K562 (cell line): ENCODE results near the gene PALLD. TPM values are rescaled to one million over a fixed set of nuclear protein-coding genes. Genes with fewer than 3 reads are reported as not detected.

Experiments
- ATAC-seq: fragments of 200-7000 bp; cut with Tn5 transposase; 3 replicates; pipeline ENCODE4 v1.9.1; 2020; ENCODE audit warnings: moderate library complexity
- BruUV-seq: library from RNA; stranded (reverse); fragments of 400-500 nt; replicated peaks from 2 replicates; lab custom pipeline; 2021; lab: Mats Ljungman, UMichigan
- CTCF ChIA-PET: fragments of 300-600 bp; formaldehyde crosslinking; extraction: SDS; loops from one replicate; lab custom pipeline; 2021; ENCODE audit warnings: low intra/inter-chr PET ratio; lab: Yijun Ruan, JAX
- POLR2A ChIA-PET: fragments of 300-600, 350-650 bp; sonication (Branson Sonifier 250); formaldehyde crosslinking; extraction: SDS; loops from one replicate; lab custom pipeline; 2021; ENCODE audit warnings: antibody characterized with exemption, inconsistent platforms; lab: Yijun Ruan, JAX
- DNase-seq, 4 experiments: peaks; one replicate each; pipeline versions ENCODE4 v3.0.0 to v3.0.0-alpha.2; 2011 to 2018; ENCODE audit warnings: low spot score in 3 of 4, mixed read lengths in 3 of 4; ENCODE audit errors: extremely low read depth in 1 of 4
- FAIRE-seq: peaks from 2 replicates; lab custom pipeline; 2011; peaks lifted over from hg19 to GRCh38; lab: Jason Lieb, UNC
- H2AFZ ChIP-seq: 2 replicates; pipeline ENCODE4 v1.6.0; 2011; ENCODE audit warnings: low read depth, low read length, control low read depth, inconsistent platforms
- H3K27ac ChIP-seq: fragments of 200-600 bp; 3 replicates; pipeline ENCODE4 v1.8.0; 2011; ENCODE audit warnings: low read depth, mild to moderate bottlenecking, control low read depth, inconsistent platforms, low read length, moderate library complexity, mixed read lengths; ENCODE audit errors: extremely low read depth
- H3K27me3 ChIP-seq, 2 experiments: fragments of 300-600 bp in 1 of 2; 2 replicates in 1 of 2; 3 replicates in 1 of 2; pipeline versions ENCODE4 v1.6.0 to v1.8.0; 2011; ENCODE audit warnings: inconsistent platforms in 2 of 2, low read length in 2 of 2, mild to moderate bottlenecking in 1 of 2, mixed read lengths in 1 of 2, moderate library complexity in 1 of 2; ENCODE audit not compliant: control insufficient read depth in 2 of 2, insufficient read depth in 2 of 2
- H3K36me3 ChIP-seq: fragments of 300-600 bp; 3 replicates; pipeline ENCODE4 v1.8.0; 2011; ENCODE audit warnings: mild to moderate bottlenecking, low read length, inconsistent platforms; ENCODE audit not compliant: control insufficient read depth, insufficient read depth
- H3K4me1 ChIP-seq, 2 experiments: fragments of 200-600 bp in 1 of 2; replicated peaks in 1 of 2; 2 replicates in 1 of 2; 3 replicates in 1 of 2; pipeline versions ENCODE4 v1.5.1 to v1.8.0; 2011; ENCODE audit warnings: inconsistent platforms in 2 of 2, low read length in 2 of 2, mild to moderate bottlenecking in 1 of 2, mixed read lengths in 1 of 2, moderate library complexity in 1 of 2; ENCODE audit not compliant: control insufficient read depth in 2 of 2, insufficient read depth in 2 of 2
- H3K4me2 ChIP-seq: 2 replicates; pipeline ENCODE4 v1.6.1; 2011; ENCODE audit warnings: low read length, control low read depth, inconsistent platforms, mixed read lengths; ENCODE audit not compliant: insufficient read depth
- H3K4me3 ChIP-seq: fragments of 200-600 bp; sonication (generic), shearing (Covaris generic); 2 replicates; pipeline ENCODE4 v1.5.1; 2016; ENCODE audit warnings: control low read depth, inconsistent platforms
- H3K79me2 ChIP-seq: fragments of 200-600 bp; 3 replicates; pipeline ENCODE4 v1.8.0; 2011; ENCODE audit warnings: low read length, inconsistent platforms; ENCODE audit not compliant: control insufficient read depth, insufficient read depth
- H3K9ac ChIP-seq, 2 experiments: 2 replicates each; pipeline versions ENCODE4 v1.6.0 to v1.6.1; 2011; ENCODE audit warnings: low read depth in 2 of 2, low read length in 2 of 2, control low read depth in 1 of 2, inconsistent platforms in 1 of 2, mild to moderate bottlenecking in 1 of 2, mixed read lengths in 1 of 2; ENCODE audit not compliant: insufficient read depth in 1 of 2
- H3K9me1 ChIP-seq: one replicate; pipeline ENCODE4 v1.6.0; 2011; ENCODE audit warnings: inconsistent platforms, mild to moderate bottlenecking, low read length, moderate library complexity; ENCODE audit not compliant: control insufficient read depth, insufficient read depth
- H3K9me3 ChIP-seq: replicated peaks from 2 replicates; pipeline ENCODE4 v1.5.1; 2011; ENCODE audit warnings: low read depth, low read length, inconsistent platforms; ENCODE audit not compliant: control insufficient read depth, insufficient read depth
- H4K20me1 ChIP-seq: replicated peaks from 2 replicates; pipeline ENCODE4 v1.6.1; 2011; ENCODE audit warnings: low read length, inconsistent platforms, mixed read lengths; ENCODE audit not compliant: control insufficient read depth, insufficient read depth
- ARID3A ChIP-seq: IDR thresholded peaks from 2 replicates; pipeline ENCODE4 v1.6.1; 2012; ENCODE audit warnings: low read depth, low read length, improper control_type of control experiment, borderline replicate concordance
- ATF4 ChIP-seq: fragments of 450-650 bp; formaldehyde crosslinking; IDR thresholded peaks from 2 replicates; pipeline ENCODE4 v1.4.0; 2022; ENCODE audit warnings: mild to moderate bottlenecking, moderate library complexity
- CHD2 ChIP-seq: IDR thresholded peaks from 2 replicates; pipeline ENCODE4 v1.6.1; 2011; ENCODE audit warnings: low read depth, low read length
- FOXK1 ChIP-seq: sonication (generic); formaldehyde crosslinking; IDR thresholded peaks from 2 replicates; pipeline ENCODE4 v1.8.0; 2022; ENCODE audit warnings: missing genetic modification reagents, mild to moderate bottlenecking, borderline replicate concordance
- HMBOX1 ChIP-seq: sonication (generic); IDR thresholded peaks from 2 replicates; pipeline ENCODE4 v1.6.1; 2016
- MCM5 ChIP-seq: fragments of 450-650 bp; IDR thresholded peaks from 2 replicates; pipeline ENCODE4 v1.6.1; 2016; ENCODE audit warnings: low read depth
- MLX ChIP-seq, 2 experiments: fragments of 450-650 bp in 1 of 2; sonication (generic) in 1 of 2; formaldehyde crosslinking; conservative IDR thresholded peaks; 2 replicates each; pipeline versions ENCODE4 v1.4.0 to v1.8.1; 2020 to 2022; ENCODE audit warnings: mild to moderate bottlenecking in 1 of 2, missing genetic modification reagents in 1 of 2
- RFX7 ChIP-seq: fragments of 250-450 bp; sonication (Bioruptor Pico); IDR thresholded peaks from 2 replicates; pipeline ENCODE4 v1.5.1; 2021; ENCODE audit warnings: mild to moderate bottlenecking
- SREBF2 ChIP-seq: sonication (generic); formaldehyde crosslinking; IDR thresholded peaks from 2 replicates; pipeline ENCODE4 v1.4.0; 2020; ENCODE audit warnings: mild to moderate bottlenecking, missing genetic modification reagents
- ZMIZ1 ChIP-seq, 2 experiments: fragments of 150-350 bp in 1 of 2; IDR thresholded peaks; 2 replicates each; pipeline ENCODE4 v1.6.1; 2012 to 2016; ENCODE audit warnings: low read depth in 2 of 2, low read length in 2 of 2, mild to moderate bottlenecking in 1 of 2, moderate library complexity in 1 of 2
- ZNF133 ChIP-seq: fragments of 250-450 bp; sonication (Bioruptor Pico); IDR thresholded peaks from 2 replicates; pipeline ENCODE4 v1.4.0; 2020; ENCODE audit warnings: mild to moderate bottlenecking
- ZNF561 ChIP-seq: fragments of 450-650 bp; formaldehyde crosslinking; conservative IDR thresholded peaks from 2 replicates; pipeline ENCODE4 v1.4.0; 2020; ENCODE audit warnings: mild to moderate bottlenecking, moderate library complexity
- ZNF764 ChIP-seq: fragments of 250-450 bp; sonication (Bioruptor Pico); IDR thresholded peaks from 2 replicates; pipeline ENCODE4 v1.4.0; 2020; ENCODE audit warnings: low read depth, mild to moderate bottlenecking, moderate library complexity
- ZNF766 ChIP-seq: fragments of 200-800 bp; sonication (Bioruptor generic); conservative IDR thresholded peaks from 2 replicates; pipeline ENCODE4 v1.6.1; 2016; ENCODE audit warnings: missing genetic modification characterization, missing compliant biosample characterization
- whole genome bisulfite sequencing: fragments of 100-300 bp; shearing (Covaris generic); methylation state at CpG from one replicate; pipeline ENCODE4 v1.1.6; 2016; ENCODE audit warnings: low coverage, mixed read lengths; ENCODE audit not compliant: insufficient coverage; ENCODE audit errors: missing lambda C conversion rate; 5-methylcytosine and 5-hydroxymethylcytosine counted together
- in situ Hi-C: fragments of 300-500 bp; cut with MboI; formaldehyde crosslinking; loops from 4 replicates; pipeline ENCODE4 v1.15.0; 2018; ENCODE audit warnings: inconsistent platforms, mixed read lengths
- intact Hi-C: fragments of 100-400 bp; cut with micrococcal nuclease; formaldehyde crosslinking; loops from 2 replicates; pipeline ENCODE4 v1.14.2; 2022
- polyA plus RNA-seq, 8 experiments: library from polyadenylated mRNA; depleted of rRNA in 4 of 8; stranded (reverse) in 5 of 8; unstranded in 3 of 8; fragments of >200 nt; fragmentation: Nextera tagmentation in 2 of 8; fragmentation: Illumina TruSeq in 1 of 8; extraction: Ambion mirVana in 2 of 8; extraction: Trizol in 1 of 8; gene quantifications; 2 replicates each; pipeline versions ENCODE4 v1.2.1 to v1.2.3, GENCODE V29; 2011 to 2014; ENCODE audit warnings: inconsistent platforms in 1 of 8, missing spikeins in 1 of 8
- total RNA-seq, 7 experiments: library from RNA; depleted of rRNA in 6 of 7; stranded (reverse); fragments of >200 nt in 6 of 7; fragmentation: Illumina TruSeq in 2 of 7; extraction: Trizol in 2 of 7; gene quantifications; 2 replicates each; pipeline versions ENCODE4 v1.2.1 to v1.2.3, GENCODE V29; 2011 to 2021; ENCODE audit warnings: low replicate concordance in 1 of 7

The PALLD gene
- total and polyA plus RNA-seq, 9 of the 15 experiments (the other 6 are each of a cell fraction or from before 2014, with no cell fraction given) = 0.01 to 0.35 (median 0.06) TPM; not detected in 3

GRCh38 chr4:168694667-168695066 lies 197.8 kb downstream of the PALLD start (continued):
- TF ChIP-seq HMBOX1 (no peak), ZNF561 (CRISPR knock-in tag) (no peak), ZMIZ1 (IDR thresholded peaks at IDR 0.05; ENCODE audit: low read depth in 2 of 2, low read length in 2 of 2) (no peak)

- Histone ChIP-seq H3K27me3 (no peaks in the 10 kb centered on the region; a peak in 1 of 5 replicates), H3K4me3 (no peak overlapping the region), H3K79me2 (no peaks in the 10 kb centered on the region), H3K4me2 (no peak overlapping the region), H4K20me1 (no peaks in the 10 kb centered on the region), H2AFZ (no peak overlapping the region), H3K36me3 (no peaks in the 10 kb centered on the region), H3K9me1 (no peaks in the 10 kb centered on the region), H3K4me1 (no peaks in the 10 kb centered on the region), H3K27ac (no peak overlapping the region), H3K9me3 (no peaks in the 10 kb centered on the region), H3K9ac (no peak overlapping the region)
- CTCF ChIA-PET = no interaction called here
- ATAC-seq = no peak
- 3% methylated on average over 2 of the region's 2 CpGs for WGBS
- in situ Hi-C loops (no loop called here), intact Hi-C loops (no loop called here)
- no peak for DNase-seq
- POLR2A ChIA-PET = no interaction called here
- FAIRE-seq = no peak
- BruUV-seq = no TSS peak
- TF ChIP-seq MLX (CRISPR knock-in tag; conservative IDR thresholded peaks at IDR 0.05) = no peak
- TF ChIP-seq MCM5 = no peak
- TF ChIP-seq ZNF766 (CRISPR knock-in tag) = no peak
- no peak for TF ChIP-seq SREBF2 (CRISPR knock-in tag)
- no peak for TF ChIP-seq ZNF133 (CRISPR knock-in tag)
- TF ChIP-seq ZNF764 (CRISPR knock-in tag) = no peak
- TF ChIP-seq ARID3A = no peak
- TF ChIP-seq ATF4 = no peak
- no peak for TF ChIP-seq CHD2
- no peak for TF ChIP-seq FOXK1 (CRISPR knock-in tag)
- no peak for TF ChIP-seq RFX7 (CRISPR knock-in tag)
Measured at GRCh38 chr4:168695288-168695687, 198.4 kb downstream of the PALLD start.
